ENCODE measurements around the gene AFM.

GRCh38 chr4:73442275-73442674 is 39.3 kb upstream of the AFM start:
- TF ChIP-seq POLR2A (IDR thresholded peaks at IDR 0.05) (no peak), CTCF (IDR thresholded peaks at IDR 0.05) (no peak)
